ENCODE data around the gene RNF213.

RNF213 gene

GRCh38 chr17:80284631-80285030, 24.0 kb downstream of the RNF213 start:
- Histone ChIP-seq H3K4me2 (ENCODE audit: low read length) (no peak overlapping the region), H3K36me3 (replicated peaks; ENCODE audit: low read depth, low read length) (peaks cover 71% of the 10 kb centered on the region), H2AFZ (ENCODE audit: low read depth, low read length) (no peak overlapping the region), H3K9ac (ENCODE audit: low read length) (no peak overlapping the region), H4K20me1 (ENCODE audit: insufficient read depth, low read length) (peaks cover 79% of the 10 kb centered on the region), H3K9me3 (ENCODE audit: insufficient read depth, low read length) (no peaks in the 10 kb centered on the region), H3K79me2 (ENCODE audit: low read length) (peaks cover 64% of the 10 kb centered on the region), H3K4me1 (ENCODE audit: low read length) (no peaks in the 10 kb centered on the region), H3K4me3 (ENCODE audit: low read length) (no peak overlapping the region), H3K27me3 (ENCODE audit: low read depth, low read length) (no peaks in the 10 kb centered on the region), H3K27ac (ENCODE audit: low read length) (no peak overlapping the region)
- TF ChIP-seq EZH2phosphoT487 (IDR thresholded peaks at IDR 0.05; ENCODE audit: low read depth) = no peak
- TF ChIP-seq CTCF (IDR thresholded peaks at IDR 0.05; ENCODE audit: low read depth, low read length) = peak; percentile 7; the same call in 1 of the 2 replicates

- Histone ChIP-seq H2AFZ (ENCODE audit: low read depth, low read length) (no peak overlapping the region), H4K20me1 (ENCODE audit: insufficient read depth, low read length) (peaks cover 78% of the 10 kb centered on the region), H3K27me3 (ENCODE audit: low read depth, low read length) (no peaks in the 10 kb centered on the region), H3K27ac (ENCODE audit: low read length) (no peak overlapping the region), H3K9ac (ENCODE audit: low read length) (no peak overlapping the region), H3K4me2 (ENCODE audit: low read length) (no peak overlapping the region), H3K79me2 (ENCODE audit: low read length) (peaks cover 56% of the 10 kb centered on the region), H3K4me3 (ENCODE audit: low read length) (no peak overlapping the region), H3K9me3 (ENCODE audit: insufficient read depth, low read length) (no peaks in the 10 kb centered on the region), H3K36me3 (replicated peaks; ENCODE audit: low read depth, low read length) (peaks cover 72% of the 10 kb centered on the region), H3K4me1 (ENCODE audit: low read length) (no peaks in the 10 kb centered on the region)
- no peak for TF ChIP-seq CTCF (IDR thresholded peaks at IDR 0.05; ENCODE audit: low read depth, low read length)
- no peak for TF ChIP-seq EZH2phosphoT487 (IDR thresholded peaks at IDR 0.05; ENCODE audit: low read depth)
Observed at GRCh38 chr17:80285237-80285920, 24.7 kb downstream of the RNF213 start.

- H3K4me1 ChIP-seq (ENCODE audit: low read length) = no peaks in the 10 kb centered on the region
- peaks cover 71% of the 10 kb centered on the region for H4K20me1 ChIP-seq (ENCODE audit: insufficient read depth, low read length)
- H3K9me3 ChIP-seq (ENCODE audit: insufficient read depth, low read length) = no peaks in the 10 kb centered on the region
- H2AFZ ChIP-seq (ENCODE audit: low read depth, low read length) = no peak overlapping the region
- peaks cover 48% of the 10 kb centered on the region for H3K79me2 ChIP-seq (ENCODE audit: low read length)
- H3K27ac ChIP-seq (ENCODE audit: low read length) = no peak overlapping the region
- H3K36me3 ChIP-seq (replicated peaks; ENCODE audit: low read depth, low read length) = peaks cover 69% of the 10 kb centered on the region
- no peak overlapping the region for H3K9ac ChIP-seq (ENCODE audit: low read length)
- no peaks in the 10 kb centered on the region for H3K27me3 ChIP-seq (ENCODE audit: low read depth, low read length)
- H3K4me3 ChIP-seq (ENCODE audit: low read length) = no peak overlapping the region
- no peak for TF ChIP-seq EZH2phosphoT487 (IDR thresholded peaks at IDR 0.05; ENCODE audit: low read depth)
- no peak for TF ChIP-seq CTCF (IDR thresholded peaks at IDR 0.05; ENCODE audit: low read depth, low read length)
- no peak overlapping the region for H3K4me2 ChIP-seq (ENCODE audit: low read length)
Observed at GRCh38 chr17:80286638-80286960, 25.9 kb downstream of the RNF213 start.

GRCh38 chr17:80287038-80287437, 26.4 kb downstream of the RNF213 start:
- Histone ChIP-seq H3K4me3 (ENCODE audit: low read length) (no peak overlapping the region), H3K9me3 (ENCODE audit: insufficient read depth, low read length) (no peaks in the 10 kb centered on the region), H3K27ac (ENCODE audit: low read length) (no peak overlapping the region), H3K4me2 (ENCODE audit: low read length) (no peak overlapping the region), H2AFZ (ENCODE audit: low read depth, low read length) (no peak overlapping the region), H3K27me3 (ENCODE audit: low read depth, low read length) (no peaks in the 10 kb centered on the region), H3K79me2 (ENCODE audit: low read length) (peaks cover 44% of the 10 kb centered on the region), H3K9ac (ENCODE audit: low read length) (no peak overlapping the region), H3K36me3 (replicated peaks; ENCODE audit: low read depth, low read length) (peaks cover 73% of the 10 kb centered on the region), H4K20me1 (ENCODE audit: insufficient read depth, low read length) (peaks cover 67% of the 10 kb centered on the region), H3K4me1 (ENCODE audit: low read length) (no peaks in the 10 kb centered on the region)
- no peak for TF ChIP-seq EZH2phosphoT487 (IDR thresholded peaks at IDR 0.05; ENCODE audit: low read depth)
- TF ChIP-seq CTCF (IDR thresholded peaks at IDR 0.05; ENCODE audit: low read depth, low read length) = no peak

Measured in OCI-LY3 (cell line).